AG08396 (cell line): Measurements from ENCODE around the gene ACOT8.
"Not testable (repeated sequence)": the region's sequence is repeated elsewhere in the genome, so short reads cannot be mapped to it uniquely, and the experiment has no call there.

ENCODE experiments used
- DNase-seq: peaks from one replicate; pipeline ENCODE4 v3.0.0; 2012; ENCODE audit warnings: low spot score, mixed read lengths

ACOT8 gene

GRCh38 chr20:45852326-45852725 lies 4.9 kb downstream of the ACOT8 start:
- no peak for DNase-seq

GRCh38 chr20:45851501-45851900 lies 5.7 kb downstream of the ACOT8 start:
- DNase-seq, result no peak

DNA sequence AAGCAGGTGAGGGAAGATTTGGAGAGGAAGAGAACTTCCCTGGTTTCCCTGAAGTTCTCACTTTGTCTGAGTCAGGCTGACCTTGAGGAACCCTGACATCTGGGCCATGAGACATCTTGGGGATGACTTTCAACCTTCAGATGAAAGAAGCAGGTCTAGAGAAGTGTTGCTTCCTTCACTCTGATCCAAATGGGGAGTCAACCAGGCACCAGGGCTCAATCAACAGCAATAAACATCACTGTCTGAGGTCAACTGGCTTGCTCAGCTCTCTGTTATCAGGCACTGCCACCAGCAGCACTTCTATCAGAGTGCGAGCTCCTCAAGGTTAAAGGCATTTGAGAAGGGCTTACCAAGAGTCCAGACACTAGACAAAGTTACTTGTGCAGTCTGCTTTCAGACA lies 6.3 kb downstream of the ACOT8 start:
- DNase-seq, result no peak

DNA sequence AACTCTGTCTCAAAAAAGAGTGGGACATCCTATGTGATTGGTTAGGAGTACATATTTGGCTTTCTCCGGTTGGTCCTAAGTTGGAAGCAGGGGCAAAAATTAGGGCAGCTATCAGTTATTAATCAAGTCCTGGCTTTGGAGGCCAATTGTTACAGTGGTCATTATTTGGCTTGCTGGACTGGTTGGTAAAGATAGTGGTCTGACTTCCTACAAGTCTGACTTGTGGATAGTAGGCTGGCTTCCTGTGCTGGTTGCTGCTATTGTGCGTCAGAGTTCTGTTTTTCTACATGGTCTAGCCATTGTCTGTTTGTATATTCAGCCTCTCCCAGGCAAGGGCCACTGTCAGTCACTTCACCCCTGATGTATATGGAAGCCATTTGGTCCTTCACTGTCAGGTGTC lies 7.0 kb downstream of the ACOT8 start:
- DNase-seq, result no peak

- no peak for DNase-seq
Measured at GRCh38 chr20:45848969-45849582, 8.1 kb downstream of the ACOT8 start.

DNA sequence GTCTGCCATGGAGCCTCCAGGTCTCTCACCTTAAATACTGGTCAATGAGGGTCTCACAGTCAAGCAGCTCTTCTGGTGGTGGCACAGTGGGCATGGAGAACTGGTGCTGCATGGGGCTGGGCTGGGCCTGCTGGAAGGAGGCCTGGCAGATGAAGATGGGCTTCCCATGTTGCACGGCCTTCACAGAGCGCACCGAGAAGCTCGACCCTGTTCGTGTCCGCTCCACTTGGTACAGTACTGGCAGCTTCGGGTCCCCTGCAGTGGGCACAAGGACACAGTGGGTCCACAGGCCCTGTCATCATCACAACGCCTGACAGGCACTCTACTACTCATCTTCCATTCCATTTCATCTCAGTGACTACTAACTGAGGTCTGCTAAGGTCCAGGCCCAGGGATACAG lies 8.8 kb downstream of the ACOT8 start:
- no peak for DNase-seq

GRCh38 chr20:45845452-45845851 lies 11.7 kb downstream of the ACOT8 start:
- no peak for DNase-seq

DNA sequence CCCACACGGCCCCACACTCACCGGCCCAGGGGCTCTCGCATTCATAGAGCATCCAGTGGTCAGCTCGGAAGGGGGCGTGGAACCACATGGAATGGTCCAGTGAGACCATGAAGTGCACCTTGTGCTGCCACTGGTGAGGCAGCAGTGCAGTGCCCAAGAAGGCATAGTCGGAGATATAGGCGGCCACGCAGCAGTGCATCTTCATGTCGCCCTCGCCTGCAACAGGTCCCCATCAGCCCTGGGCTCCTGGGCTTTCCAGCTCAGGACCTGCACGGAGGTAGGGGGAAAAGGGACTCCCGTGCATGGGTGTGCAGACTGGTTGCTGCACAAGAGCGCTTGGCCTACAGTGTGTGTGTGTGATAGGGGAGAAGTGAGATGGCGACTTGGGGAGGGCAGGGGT lies 13.7 kb downstream of the ACOT8 start:
- no peak for DNase-seq

DNA sequence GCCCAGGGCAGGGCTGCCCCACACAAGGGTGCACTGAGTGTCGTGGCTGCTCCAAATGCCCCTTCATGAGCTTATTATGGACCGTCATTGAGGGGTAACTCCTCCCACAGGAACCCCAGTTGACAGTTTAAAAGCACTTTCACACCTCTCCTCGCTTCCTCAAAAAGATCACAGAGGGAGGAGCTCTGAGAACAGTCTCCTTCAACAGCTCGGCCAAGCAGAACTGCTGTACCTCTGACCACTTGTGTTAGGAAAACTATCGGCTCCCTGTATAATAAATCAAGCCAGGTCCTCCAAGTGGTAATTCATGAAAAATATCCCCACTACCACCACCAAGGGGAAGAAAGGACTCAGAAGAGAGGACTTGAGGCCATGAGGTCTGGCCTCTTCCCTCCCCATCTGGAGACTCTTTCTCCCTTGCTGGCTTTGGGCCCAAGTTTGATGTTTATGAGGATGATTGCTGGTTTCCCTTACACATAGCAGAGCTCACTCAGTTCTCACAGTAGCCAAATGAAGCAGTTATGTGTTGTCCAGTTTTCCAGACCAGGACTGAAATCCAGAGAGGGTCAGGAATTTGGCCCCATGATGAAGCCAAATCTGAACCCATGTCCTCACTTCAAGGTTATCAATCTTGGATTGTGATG lies 14.9 kb downstream of the ACOT8 start:
- peak; percentile 53 for DNase-seq

- DNase-seq, result no peak
Measured at GRCh38 chr20:45841407-45842129, 15.6 kb downstream of the ACOT8 start.

GRCh38 chr20:45840700-45841198 lies 16.4 kb downstream of the ACOT8 start:
- no peak for DNase-seq

DNA sequence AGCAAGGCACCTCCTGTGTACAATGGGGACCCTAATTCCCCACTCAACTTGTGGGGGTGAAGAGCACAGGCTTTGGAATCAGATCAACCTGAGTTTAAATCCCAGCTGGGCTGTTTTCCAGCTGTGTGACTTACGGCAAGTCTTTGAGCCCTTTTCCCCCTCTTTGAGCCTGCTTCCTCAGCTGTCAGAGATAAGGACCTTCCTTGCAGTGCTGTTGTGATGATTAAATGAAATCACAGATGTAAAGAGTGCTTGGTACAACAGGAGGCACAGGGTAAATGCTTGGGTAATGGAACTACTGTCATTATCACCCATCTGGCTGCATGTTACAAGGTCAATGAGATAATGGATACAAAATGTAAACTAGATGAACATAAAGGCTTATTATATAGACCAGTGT lies 20.4 kb downstream of the ACOT8 start:
- no peak for DNase-seq

DNA sequence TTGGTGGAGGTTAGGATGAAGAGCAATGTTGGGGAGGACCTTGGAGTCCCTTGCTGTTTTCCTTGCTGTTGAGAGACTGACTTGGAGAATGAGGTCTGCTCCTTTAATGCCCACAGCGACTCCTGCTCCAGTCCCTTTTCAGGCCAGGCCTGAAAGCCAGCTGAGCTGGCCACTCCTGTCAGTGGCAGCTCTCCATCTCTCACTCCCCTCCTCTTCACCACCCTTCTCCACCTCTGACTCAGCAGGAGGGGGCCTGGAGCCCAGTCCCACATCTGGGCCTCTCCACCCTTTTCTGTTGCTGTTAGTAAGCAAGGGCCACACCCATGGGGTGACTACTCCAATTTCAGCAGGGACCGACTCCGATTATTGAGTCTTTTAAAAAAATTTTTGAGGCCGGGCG lies 21.4 kb downstream of the ACOT8 start:
- DNase-seq, result peak; percentile 70

DNA sequence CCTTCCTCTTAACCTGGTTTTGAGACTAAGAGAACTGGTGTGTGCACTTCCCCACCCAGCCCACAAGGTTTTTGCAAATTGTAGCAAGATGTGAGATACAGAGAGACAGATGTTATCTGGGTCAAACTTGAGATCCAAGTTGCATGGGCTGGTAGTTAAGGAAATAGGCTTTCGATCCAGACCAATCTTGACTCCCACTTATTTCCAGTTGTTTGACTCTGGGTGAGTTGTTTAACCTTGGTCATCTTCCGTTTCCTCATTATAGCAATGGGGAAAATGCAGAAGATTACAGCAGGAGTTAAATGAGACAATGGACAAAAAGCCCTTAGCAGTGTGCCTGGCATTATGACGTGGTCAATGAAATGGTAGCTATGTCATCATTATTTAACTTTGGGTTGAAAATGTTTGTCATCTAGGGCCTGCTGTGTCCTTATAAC lies 21.8 kb downstream of the ACOT8 start:
- no peak for DNase-seq

- no peak for DNase-seq
Measured at GRCh38 chr20:45834797-45835161, 22.4 kb downstream of the ACOT8 start.

- DNase-seq, result peak; percentile 89
Measured at GRCh38 chr20:45833883-45834796, 23.1 kb downstream of the ACOT8 start.

DNA sequence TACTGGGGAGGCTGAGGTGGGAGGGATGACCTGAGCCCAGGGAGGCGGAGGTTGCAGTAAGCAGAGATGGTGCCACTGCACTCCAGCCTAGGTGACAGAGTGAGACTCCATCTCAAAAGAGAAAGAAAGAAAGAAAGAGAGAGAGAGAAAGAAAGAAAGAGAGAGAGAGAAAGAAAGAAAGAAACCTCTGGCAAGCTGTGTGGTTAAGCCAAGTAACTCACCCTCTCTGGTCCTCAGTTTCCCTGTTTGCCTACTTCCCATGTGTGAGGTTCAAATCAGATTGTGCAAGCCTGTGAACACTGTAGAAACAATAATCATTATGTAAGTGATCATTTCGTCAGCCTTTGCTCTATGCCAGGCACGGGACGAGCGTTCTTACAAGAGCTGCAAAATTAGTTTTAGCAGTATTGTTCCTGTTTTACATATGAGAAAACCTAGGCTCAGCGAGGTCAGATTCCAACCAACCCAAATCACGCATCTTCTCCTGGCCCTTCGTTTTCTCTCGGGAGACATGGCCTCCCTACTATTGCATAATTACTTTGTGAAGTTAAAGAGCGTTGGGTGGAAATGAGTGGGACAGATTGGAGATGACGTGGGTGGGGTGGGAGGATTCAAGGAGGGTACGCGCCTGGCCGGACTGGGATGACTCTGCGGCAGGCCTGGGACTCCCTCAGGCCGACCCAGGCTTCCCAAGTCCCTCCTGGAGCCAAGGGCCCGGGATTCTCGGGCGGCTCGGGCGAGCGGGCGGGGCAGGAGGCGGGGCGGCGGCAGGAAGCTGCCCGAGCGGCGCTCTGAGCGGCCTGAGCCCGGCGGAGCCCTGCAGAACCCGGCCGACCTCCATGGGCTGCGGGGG lies 23.9 kb downstream of the ACOT8 start, which contains the start of gene SNX21:
TSS of gene SNX21 (plus strand) at position 770 of the 853 bp plus-strand sequence. CDS start 121 bp downstream, outside the sequence.
- DNase-seq, result peak; percentile 92

DNA sequence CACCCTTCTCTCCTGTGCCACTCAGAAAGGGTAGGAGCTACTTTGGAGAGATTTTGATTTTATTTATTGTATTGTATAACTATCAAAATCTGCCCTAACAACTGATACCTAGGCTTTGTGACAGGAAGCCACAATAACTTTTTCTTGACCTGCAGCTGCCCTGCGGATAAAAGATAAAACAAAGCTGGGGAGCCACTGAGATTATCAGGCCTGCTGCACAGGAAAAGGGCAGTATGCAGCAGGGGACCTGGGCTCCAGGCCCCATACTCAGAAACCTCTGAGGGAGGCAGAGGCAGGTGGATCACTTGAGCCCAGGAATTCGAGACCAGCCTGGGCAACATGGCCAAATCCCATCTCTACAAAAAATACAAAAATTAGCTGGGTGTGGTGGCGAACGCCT lies 24.6 kb downstream of the ACOT8 start:
- no peak for DNase-seq

GRCh38 chr20:45829673-45830106 lies 27.5 kb downstream of the ACOT8 start:
- not testable (repeated sequence) for DNase-seq

DNA sequence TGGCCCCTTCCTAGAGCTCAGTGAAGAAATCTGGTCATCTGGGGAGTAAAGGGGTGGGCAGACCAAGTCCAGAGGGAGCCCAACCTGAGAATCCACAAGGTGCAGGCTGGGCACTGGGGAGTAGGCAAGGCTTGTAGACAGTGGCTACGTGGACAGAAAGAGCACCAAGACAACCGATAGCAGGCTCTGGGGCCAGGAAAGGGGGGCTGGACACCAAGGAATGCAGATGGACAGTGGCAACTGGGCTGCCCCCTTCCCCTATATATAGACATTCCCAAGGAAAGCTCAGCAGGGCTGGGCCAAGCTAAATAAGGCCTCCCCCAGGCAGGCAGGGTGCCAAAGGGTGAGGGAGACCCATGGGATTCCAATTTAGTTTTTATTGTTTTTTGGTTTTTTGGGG lies 28.6 kb downstream of the ACOT8 start:
- no peak for DNase-seq

GRCh38 chr20:45827712-45828111 lies 29.5 kb downstream of the ACOT8 start:
- no peak for DNase-seq
